Left lung (tissue), 10 donors: ENCODE results near the gene PDE4D. TPM values are rescaled to one million over a fixed set of nuclear protein-coding genes. Genes with fewer than 3 reads are reported as not detected.

Experiments used
- ATAC-seq: fragments of 200-7000 bp; cut with Tn5 transposase; one replicate; pipeline ENCODE4 v1.9.1; 2020; ENCODE audit warnings: moderate library complexity
- DNase-seq, 4 donors: peaks; one replicate each; pipeline ENCODE4 v3.0.0-alpha.2; 2013 to 2020
- H3K27ac ChIP-seq, 2 donors: fragments of 200-600 bp; sonication (generic) in 1 of 2; one replicate each; pipeline versions ENCODE4 v1.5.0 to v1.8.0; 2020 to 2021
- H3K27me3 ChIP-seq, 2 donors: fragments of 200-600 bp; sonication (generic) in 1 of 2; one replicate each; pipeline versions ENCODE4 v1.5.0 to v1.8.0; 2020 to 2021
- H3K36me3 ChIP-seq, 2 donors: fragments of 200-600 bp; sonication (generic) in 1 of 2; one replicate each; pipeline versions ENCODE4 v1.5.0 to v1.8.0; 2020 to 2021
- H3K4me1 ChIP-seq, 2 donors: fragments of 200-600 bp; one replicate each; pipeline ENCODE4 v1.8.0; 2021
- H3K4me3 ChIP-seq, 2 donors: fragments of 200-600 bp; sonication (generic) in 1 of 2; one replicate each; pipeline versions ENCODE4 v1.5.0 to v1.8.0; 2020 to 2021; ENCODE audit warnings: mild to moderate bottlenecking in 1 of 2
- H3K9me3 ChIP-seq, 2 donors: fragments of 200-600 bp; sonication (generic) in 1 of 2; one replicate each; pipeline versions ENCODE4 v1.5.0 to v1.8.0; 2020 to 2021
- intact Hi-C, 2 donors: fragments of 100-400 bp; cut with DNase I; formaldehyde crosslinking; loops; one replicate each; pipeline versions ENCODE4 v1.11.2 to v1.14.2; 2022
- polyA plus RNA-seq, 6 donors: library from polyadenylated mRNA; unstranded; fragments of 120-200 nt; gene quantifications; one replicate each; pipeline ENCODE4 v1.2.1, GENCODE V29; 2013; ENCODE audit not compliant: insufficient read length in 6 of 6
- total RNA-seq, 2 donors: library from RNA; stranded (reverse); fragmentation: NEBNext Ultra II Directional; extraction: Animal tissue kit (Norgen Biotek cat#: 25700); gene quantifications; one replicate each; pipeline ENCODE4 v1.2.1, GENCODE V29; 2021
- TF ChIP-seq, protein P1 (sequence below), 2 donors: fragments of 200-600 bp; sonication (generic) in 1 of 2; IDR thresholded peaks; one replicate each; pipeline versions ENCODE4 v1.5.0 to v1.8.0; 2021; ENCODE audit warnings: antibody characterized with exemption in 2 of 2
- donor health status: DM: no; HTN: yes; CAD: no.
- donor health status: DM: no; HTN: no; CAD: no.

Gene PDE4D
- total and polyA plus RNA-seq, 8 donors, result 21.4 to 57.1 (median 25.4) TPM

GRCh38 chr5:59089767-59090166 lies 803.8 kb downstream of the PDE4D start:
- no peak for DNase-seq
- Histone ChIP-seq H3K36me3 (no peaks in the 10 kb centered on the region), H3K9me3 (no peaks in the 10 kb centered on the region), H3K4me1 (peaks cover 0 to under 1% of the 10 kb centered on the region in 2 donors), H3K4me3 (no peak overlapping the region), H3K27ac (no peak overlapping the region), H3K27me3 (no peaks in the 10 kb centered on the region)
- ATAC-seq, result no peak
- intact Hi-C loops, result no loop called here
- TF ChIP-seq, protein P1, sequence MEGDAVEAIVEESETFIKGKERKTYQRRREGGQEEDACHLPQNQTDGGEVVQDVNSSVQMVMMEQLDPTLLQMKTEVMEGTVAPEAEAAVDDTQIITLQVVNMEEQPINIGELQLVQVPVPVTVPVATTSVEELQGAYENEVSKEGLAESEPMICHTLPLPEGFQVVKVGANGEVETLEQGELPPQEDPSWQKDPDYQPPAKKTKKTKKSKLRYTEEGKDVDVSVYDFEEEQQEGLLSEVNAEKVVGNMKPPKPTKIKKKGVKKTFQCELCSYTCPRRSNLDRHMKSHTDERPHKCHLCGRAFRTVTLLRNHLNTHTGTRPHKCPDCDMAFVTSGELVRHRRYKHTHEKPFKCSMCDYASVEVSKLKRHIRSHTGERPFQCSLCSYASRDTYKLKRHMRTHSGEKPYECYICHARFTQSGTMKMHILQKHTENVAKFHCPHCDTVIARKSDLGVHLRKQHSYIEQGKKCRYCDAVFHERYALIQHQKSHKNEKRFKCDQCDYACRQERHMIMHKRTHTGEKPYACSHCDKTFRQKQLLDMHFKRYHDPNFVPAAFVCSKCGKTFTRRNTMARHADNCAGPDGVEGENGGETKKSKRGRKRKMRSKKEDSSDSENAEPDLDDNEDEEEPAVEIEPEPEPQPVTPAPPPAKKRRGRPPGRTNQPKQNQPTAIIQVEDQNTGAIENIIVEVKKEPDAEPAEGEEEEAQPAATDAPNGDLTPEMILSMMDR (IDR thresholded peaks at IDR 0.05), result no peak

DNA sequence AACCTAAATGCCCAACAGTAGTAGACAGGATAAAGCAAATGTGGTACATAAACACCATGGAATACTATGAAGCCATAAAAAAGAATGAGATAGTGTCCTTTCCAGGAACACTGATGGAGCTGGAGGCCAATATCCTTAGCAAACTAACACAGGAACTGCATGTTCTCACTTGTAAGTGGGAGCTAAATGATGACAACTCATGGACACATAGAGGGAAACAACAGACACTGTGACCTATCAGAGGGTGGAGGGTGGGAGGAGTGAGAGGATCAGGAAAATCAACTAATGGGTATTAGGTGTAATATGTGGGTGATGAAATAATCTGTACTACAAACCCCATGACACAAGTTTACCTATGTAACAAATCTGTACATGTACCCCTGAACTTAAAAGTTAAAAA lies 805.0 kb downstream of the PDE4D start:
- Histone ChIP-seq H3K4me3 (no peak overlapping the region), H3K27me3 (no peaks in the 10 kb centered on the region), H3K4me1 (no peaks in the 10 kb centered on the region), H3K36me3 (no peaks in the 10 kb centered on the region), H3K9me3 (no peaks in the 10 kb centered on the region), H3K27ac (no peak overlapping the region)
- no peak for ATAC-seq
- DNase-seq, result no peak
- intact Hi-C loops, result no loop called here
- TF ChIP-seq, protein P1 (IDR thresholded peaks at IDR 0.05), result no peak

DNA sequence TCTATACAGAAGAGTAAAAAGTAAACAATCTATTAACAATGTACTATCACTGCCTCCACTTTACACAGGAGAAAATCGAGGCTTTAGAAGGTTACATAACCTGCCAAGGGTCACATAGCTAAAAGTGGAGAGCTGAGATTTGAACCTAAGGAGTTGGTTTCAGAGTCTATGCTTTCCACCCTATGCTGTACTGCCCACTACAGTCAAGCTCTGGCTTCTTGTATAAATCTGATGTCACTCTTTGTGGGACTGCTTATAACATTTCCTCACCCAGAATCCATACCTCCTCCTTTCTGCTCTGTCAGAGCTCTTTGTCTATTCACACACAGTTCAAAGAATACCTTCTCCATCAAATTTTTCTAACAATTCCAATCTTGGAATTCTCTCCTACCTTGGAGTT lies 807.5 kb downstream of the PDE4D start:
- intact Hi-C loops, result no loop called here
- no peak for ATAC-seq
- Histone ChIP-seq H3K4me1 (no peaks in the 10 kb centered on the region), H3K27me3 (no peaks in the 10 kb centered on the region), H3K27ac (no peak overlapping the region), H3K9me3 (no peaks in the 10 kb centered on the region), H3K4me3 (no peak overlapping the region), H3K36me3 (no peaks in the 10 kb centered on the region)
- TF ChIP-seq, protein P1 (IDR thresholded peaks at IDR 0.05), result no peak
- DNase-seq, result no peak

- no peak overlapping the region for H3K27ac ChIP-seq
- no peak for DNase-seq
- intact Hi-C loops, result no loop called here
- no peak overlapping the region for H3K4me3 ChIP-seq
- H3K4me1 ChIP-seq, result no peaks in the 10 kb centered on the region
- TF ChIP-seq, protein P1 (IDR thresholded peaks at IDR 0.05), result no peak
- no peaks in the 10 kb centered on the region for H3K27me3 ChIP-seq
- ATAC-seq, result no peak
- no peaks in the 10 kb centered on the region for H3K36me3 ChIP-seq
- H3K9me3 ChIP-seq, result no peaks in the 10 kb centered on the region
Measured at GRCh38 chr5:59081693-59082092, 811.8 kb downstream of the PDE4D start.

GRCh38 chr5:59079622-59080620 lies 813.6 kb downstream of the PDE4D start:
- Histone ChIP-seq H3K27me3 (no peaks in the 10 kb centered on the region), H3K36me3 (no peaks in the 10 kb centered on the region), H3K27ac (no peak overlapping the region), H3K4me1 (no peaks in the 10 kb centered on the region), H3K9me3 (no peaks in the 10 kb centered on the region), H3K4me3 (no peak overlapping the region)
- TF ChIP-seq, protein P1 (IDR thresholded peaks at IDR 0.05), result no peak
- intact Hi-C loops, result no loop called here
- DNase-seq (no peak), ATAC-seq (peak; percentile 80)
